Caki2 (cell line): ENCODE data around the gene JAKMIP3. TPM values are rescaled to one million over a fixed set of nuclear protein-coding genes. Genes with fewer than 3 reads are reported as not detected.

Source experiments
- DNase-seq: peaks from one replicate; pipeline ENCODE4 v3.0.0-alpha.2; 2015; ENCODE audit warnings: low read depth
- in situ Hi-C: cut with HindIII; loops from 2 replicates; pipeline ENCODE4 v1.10.0; 2016; ENCODE audit warnings: low sequenced_read_pairs, low pct_unique_long_range_greater_than_20kb, mixed read lengths
- total RNA-seq: library from RNA; depleted of rRNA; stranded (reverse); fragments of >200 nt; shearing (Covaris generic); gene quantifications from 2 replicates; pipeline ENCODE4 v1.2.3, GENCODE V29; 2014; ENCODE audit warnings: low replicate concordance

JAKMIP3 gene
- total RNA-seq, 1 experiment from 2014 or later, result 0.54 TPM

- no peak for DNase-seq
- in situ Hi-C loops, result no loop called here
Observed at GRCh38 chr10:132104471-132105301, 38.9 kb downstream of the JAKMIP3 start.

DNA sequence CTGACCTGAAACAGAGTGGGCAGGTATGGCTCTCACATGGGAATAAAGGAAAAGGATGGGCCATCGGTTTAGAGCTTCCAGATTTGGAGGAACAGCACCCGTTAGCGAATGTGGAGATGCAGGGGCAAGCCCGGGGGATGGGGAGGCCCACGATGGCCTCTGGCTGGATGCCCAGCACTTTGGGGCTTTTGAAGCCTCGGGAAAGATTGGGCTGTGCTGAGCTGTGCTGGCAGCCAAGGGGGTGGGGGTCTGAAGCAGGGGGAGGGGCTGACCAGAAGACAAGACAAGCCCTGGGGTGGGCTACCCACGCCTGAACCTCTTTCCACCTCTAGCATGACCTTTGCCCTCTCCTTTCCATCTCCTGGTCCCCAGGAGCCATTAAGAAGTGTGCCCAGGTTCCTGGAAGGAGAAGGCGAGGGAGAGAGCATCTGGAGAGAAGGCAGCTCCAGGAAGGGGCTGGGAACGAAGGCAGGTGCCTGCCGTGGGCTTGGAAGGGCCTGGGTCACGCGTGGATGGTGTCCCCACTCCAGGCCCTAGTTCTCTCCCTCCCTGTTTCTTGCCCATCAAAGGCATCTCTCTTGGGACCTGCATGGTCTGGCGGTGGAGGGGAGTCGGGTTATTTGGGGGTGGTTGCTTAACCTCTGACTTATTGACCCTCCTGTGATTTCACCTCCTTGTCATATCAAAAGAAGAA lies 39.7 kb downstream of the JAKMIP3 start:
- DNase-seq, result no peak

DNA sequence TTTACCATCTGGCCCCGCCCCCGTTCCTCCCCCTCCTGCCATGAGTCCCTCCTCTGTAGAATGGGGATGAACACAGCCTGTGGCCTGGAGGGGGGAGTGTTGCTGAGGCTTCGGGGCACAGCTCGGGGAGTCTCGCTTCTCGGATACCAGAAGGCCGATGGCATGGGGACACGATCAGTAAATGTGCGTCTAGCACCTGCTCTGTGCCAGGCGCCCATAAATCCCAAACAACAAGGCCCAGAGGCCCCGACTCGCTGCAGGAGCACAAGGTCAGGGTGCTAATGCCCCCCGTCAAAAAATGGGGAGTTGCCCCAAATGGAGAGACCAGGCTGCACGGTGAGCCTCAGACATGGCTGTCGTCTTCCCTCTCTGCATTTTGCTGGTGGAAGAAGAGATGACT lies 40.7 kb downstream of the JAKMIP3 start:
- DNase-seq, result no peak
- in situ Hi-C loops, result no loop called here

More for the DNA sequence above, 39.7 kb downstream of the JAKMIP3 start:
- in situ Hi-C loops, result no loop called here

DNA sequence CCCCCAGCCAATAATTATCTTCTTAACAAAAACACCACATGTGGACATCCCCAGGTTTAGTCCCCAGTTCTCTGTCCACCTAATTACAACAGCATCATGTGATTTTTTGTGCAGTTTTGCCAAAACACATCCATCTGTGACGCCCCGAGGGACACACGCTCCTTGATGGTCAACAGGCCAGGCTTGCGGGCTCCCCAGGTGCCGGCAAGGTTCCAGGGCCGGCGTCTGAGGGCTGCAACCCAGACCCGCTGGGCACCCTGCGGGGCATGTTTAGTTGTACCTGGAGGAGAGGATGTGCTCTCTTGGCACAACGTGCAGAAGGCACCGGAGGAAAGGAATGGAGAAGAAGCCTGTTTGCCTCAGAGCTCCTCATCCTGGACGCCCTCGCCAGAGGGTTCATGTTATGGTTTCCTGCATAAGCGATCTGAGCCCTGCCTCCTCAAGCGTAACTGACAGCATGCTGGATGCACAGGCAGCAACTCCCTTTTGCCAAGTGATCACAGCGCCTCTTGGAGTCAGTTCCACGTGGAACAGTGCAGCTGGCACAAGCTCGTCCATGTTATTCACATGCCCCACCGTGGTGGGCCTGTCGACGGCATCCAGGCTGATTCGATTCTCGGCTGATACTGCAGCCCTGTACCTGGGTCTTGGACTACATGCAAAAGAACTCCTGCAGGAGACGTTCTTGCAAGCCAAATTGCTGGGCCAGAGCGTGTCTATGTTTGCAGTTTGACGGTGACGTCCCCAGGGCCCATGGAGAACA lies 41.6 kb downstream of the JAKMIP3 start:
- in situ Hi-C loops, result no loop called here
- no peak for DNase-seq

DNA sequence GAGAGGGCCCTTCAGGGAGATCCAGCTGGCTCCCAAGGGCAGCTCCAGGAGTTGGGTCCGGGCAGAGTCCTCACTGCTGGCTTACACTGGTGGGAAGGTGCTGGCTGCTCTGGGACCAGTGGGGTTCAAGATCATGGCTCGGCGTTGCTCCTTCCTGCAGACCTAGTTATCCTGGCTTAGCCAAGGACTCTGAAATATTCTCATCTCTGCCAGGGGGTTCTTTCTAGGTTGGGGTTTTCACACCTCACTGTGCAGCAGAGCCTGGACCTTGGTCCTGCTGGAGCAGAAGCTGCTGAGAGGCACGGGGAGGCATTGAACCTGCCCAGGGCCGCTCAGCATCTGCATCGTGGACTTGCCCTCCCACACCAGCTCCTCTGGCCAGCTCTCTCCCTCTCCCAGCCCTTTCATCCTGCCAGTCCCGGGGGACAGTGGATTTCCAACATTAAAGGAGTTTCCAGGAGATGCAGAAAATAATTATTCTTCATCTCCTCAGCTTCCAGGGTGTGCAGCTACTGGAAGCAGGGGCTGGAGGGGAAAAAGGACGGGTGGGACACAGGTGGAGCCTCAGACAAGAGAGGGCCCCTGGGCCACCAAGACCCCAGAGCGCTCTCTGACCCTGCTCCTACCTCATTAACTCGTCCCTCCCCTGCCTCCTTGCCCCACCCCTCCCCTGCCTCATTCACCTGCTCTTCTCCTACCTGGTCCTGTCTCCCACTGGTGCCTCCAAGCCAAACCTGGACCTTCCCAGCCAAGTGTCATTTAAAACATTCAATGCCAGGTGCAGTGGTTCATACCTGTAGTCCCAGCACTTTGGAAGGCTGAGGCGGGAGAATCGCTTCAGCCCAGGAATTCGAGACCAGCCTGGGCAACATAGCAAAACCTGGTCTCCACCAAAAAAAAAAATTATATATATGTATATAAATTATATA lies 42.5 kb downstream of the JAKMIP3 start:
- in situ Hi-C loops, result no loop called here
- no peak for DNase-seq

- no peak for DNase-seq
- in situ Hi-C loops, result no loop called here
Observed at GRCh38 chr10:132109341-132110110, 43.8 kb downstream of the JAKMIP3 start.

GRCh38 chr10:132110111-132110521 lies 44.4 kb downstream of the JAKMIP3 start:
- in situ Hi-C loops, result no loop called here
- DNase-seq, result no peak

DNA sequence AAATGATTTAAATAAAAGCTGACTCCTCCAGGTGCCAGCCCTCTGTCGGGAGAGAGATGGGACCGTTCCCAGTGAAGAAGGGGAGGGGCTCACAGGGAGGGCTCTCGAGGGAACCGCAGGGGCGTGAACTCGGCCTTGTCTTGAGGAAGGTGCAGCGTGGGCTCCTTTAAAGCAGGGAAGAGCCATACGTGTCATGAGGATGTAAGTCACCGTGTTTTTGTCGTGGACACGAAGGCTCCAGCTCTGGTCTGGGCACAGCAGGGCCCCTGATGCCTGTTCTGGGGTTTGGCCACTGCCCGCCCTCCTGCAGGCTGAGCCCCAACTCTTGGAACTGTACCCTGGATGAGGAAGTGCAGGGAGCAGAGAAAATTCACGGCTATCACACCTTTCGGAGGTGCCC lies 45.0 kb downstream of the JAKMIP3 start:
- in situ Hi-C loops, result no loop called here
- DNase-seq, result no peak

DNA sequence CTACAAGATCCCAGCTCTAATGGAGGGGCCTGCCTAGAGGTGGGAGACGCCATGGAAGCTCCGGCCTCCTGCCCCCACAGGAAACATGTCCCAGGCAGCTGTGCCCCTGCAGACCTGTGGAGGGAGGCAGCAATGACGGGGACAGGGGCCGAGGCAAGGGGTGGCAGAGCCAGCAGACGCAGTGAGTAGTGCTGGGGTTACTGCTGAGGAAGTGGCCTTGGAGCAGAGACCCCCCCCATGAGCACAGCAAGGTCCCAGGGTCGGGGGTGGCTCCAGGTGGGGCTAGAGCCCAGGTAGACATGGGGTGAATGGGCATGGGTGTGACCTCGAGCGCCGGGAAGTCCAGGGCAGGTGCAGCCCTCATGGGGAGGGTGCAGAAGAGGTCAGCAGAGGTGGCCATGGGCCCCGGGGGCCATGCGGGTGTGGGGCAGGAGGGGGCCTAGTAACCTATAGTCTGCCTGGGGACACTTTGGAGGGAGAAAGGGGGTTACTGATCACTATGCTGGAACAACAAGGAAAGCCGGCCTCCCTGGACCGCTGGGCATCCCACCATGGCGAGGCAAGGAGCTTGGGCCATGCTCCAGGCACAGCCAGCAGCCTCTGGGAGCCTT lies 45.5 kb downstream of the JAKMIP3 start:
- in situ Hi-C loops, result no loop called here
- no peak for DNase-seq

- in situ Hi-C loops, result no loop called here
- DNase-seq, result no peak
Observed at GRCh38 chr10:132111871-132112341, 46.2 kb downstream of the JAKMIP3 start.

- in situ Hi-C loops, result no loop called here
- no peak for DNase-seq
Observed at GRCh38 chr10:132112611-132113010, 46.9 kb downstream of the JAKMIP3 start.

GRCh38 chr10:132113206-132113605 lies 47.5 kb downstream of the JAKMIP3 start:
- DNase-seq, result no peak

DNA sequence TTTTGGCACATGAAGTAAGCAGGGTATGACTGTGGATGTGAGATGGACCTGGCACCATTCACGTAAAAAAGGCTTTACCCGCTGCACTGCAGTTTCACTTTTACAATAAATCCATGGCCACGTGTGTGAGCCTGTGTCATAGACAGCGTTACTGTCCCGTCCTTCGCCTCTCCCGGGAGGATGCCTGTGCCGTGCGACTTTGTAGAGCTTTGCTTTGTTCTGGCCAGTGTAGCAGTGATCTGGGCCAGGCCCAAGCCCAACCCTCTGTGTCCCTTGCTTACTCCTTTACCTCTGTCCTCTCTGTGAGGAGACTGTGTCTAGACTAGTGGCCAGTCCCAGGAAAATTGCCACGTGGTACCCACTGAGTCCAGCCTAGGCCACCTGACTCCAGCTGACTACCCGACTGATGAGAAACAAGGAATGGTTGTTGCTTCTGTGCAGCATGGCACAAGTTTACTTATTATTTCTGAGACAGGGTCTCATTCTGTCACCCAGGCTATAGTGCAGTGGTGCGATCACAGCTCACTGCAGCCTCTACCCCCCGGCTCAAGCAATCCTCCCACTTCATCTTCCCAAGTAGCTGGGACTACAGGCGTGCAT lies 48.1 kb downstream of the JAKMIP3 start:
- no peak for DNase-seq

More at GRCh38 chr10:132113206-132113605, 47.5 kb downstream of the JAKMIP3 start:
- in situ Hi-C loops, result no loop called here

DNA sequence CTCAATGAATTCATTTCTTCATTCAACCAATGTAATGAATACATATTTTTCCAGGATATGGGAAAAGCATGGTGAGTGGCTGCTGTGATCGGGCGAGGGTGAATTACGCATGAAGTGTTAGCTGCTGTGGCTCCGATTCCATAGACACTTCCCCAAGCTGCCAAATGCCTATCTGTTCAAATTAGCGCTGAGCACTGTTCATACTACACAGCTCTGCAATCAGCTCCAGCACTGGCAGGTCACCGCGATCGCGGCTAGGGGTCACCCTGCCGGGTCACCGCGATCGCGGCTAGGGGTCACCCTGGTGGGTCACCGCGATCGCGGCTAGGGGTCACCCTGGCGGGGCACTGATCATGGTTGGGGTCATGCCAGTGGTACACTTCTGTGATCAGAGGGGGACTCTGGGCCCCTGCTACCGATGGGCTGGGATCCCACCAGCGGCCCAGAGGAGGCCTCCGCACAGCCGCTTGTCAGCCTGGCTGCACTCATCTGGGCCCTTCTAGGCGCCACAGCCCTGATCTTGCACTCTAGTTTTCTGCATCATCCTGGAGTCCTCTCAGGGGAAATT lies 49.3 kb downstream of the JAKMIP3 start:
- no peak for DNase-seq
- in situ Hi-C loops, result no loop called here

More for the DNA sequence above, 48.1 kb downstream of the JAKMIP3 start:
- in situ Hi-C loops, result no loop called here
